ENCODE data around the gene SPEG.
"Not testable (repeated sequence)": the region's sequence is repeated elsewhere in the genome, so short reads cannot be mapped to it uniquely, and the experiment has no call there.

SPEG gene

DNA sequence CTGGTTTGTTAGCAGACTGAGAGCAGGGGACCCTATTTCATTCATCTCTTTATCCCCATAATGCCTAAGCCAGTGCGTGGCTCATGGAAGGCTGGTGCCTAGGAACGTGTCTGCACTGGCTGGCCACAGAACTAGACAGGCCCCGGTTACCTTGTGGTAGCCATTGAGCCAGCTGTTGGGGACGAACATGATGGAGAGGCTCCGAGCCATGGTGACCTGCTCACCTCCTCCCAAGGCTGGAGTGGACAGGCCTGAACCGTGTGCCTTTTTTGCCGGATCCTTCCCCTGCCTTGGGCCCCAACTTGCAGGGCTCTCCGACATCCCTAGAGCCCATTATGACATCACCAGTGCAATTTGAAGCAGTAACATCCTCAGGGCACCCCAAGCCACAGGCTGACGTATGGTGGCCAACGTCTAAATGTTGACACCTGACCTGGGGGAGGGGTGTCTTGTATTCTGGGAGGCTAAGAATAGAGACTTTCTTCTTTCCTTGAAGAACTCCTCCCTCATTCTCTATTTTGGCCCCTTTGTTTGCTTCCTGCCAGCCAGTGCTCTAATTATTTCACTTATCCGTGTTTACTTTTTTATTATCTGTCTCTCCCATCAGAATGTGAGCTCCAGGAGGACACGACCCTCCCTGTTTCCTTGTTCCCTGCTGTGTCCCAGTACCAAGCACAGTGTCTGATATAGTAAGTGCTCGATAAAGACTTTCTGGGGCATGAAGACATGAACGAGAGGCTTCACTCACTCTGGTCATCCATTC is 34.7 kb upstream of the SPEG start:
- Mint-ChIP-seq H3K27me3 (ENCODE audit: low read depth) (peaks cover 4% of the 10 kb centered on the region), H3K36me3 (ENCODE audit: low read depth) (no peaks in the 10 kb centered on the region), H3K4me3 (no peak overlapping the region), H3K9me3 (no peaks in the 10 kb centered on the region), H3K27ac (no peak overlapping the region), H3K4me1 (ENCODE audit: low read depth) (peaks cover 2% of the 10 kb centered on the region)

DNA sequence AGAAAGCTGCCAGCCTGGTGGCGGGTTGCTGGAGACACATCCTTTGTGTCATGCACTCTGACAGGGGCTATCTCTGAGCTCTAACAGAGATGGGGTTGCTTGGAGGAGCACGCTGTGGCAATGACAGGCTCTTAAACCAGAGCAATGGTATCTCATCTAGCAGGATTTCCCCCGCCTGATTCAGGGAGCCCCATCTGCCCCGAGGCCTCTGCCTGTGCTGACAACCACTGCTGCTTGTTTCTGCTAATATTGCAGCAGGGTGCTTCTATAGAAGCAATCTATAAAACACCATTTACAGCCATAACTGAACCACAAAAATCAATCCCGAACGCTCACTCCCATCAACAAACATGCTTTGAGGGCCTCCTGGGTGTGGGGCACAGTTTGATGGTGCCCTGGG is 34.1 kb upstream of the SPEG start:
- Mint-ChIP-seq H3K27me3 (ENCODE audit: low read depth) (peaks cover 4% of the 10 kb centered on the region), H3K4me3 (no peak overlapping the region), H3K36me3 (ENCODE audit: low read depth) (no peaks in the 10 kb centered on the region), H3K9me3 (no peaks in the 10 kb centered on the region), H3K27ac (no peak overlapping the region), H3K4me1 (ENCODE audit: low read depth) (peaks cover 2% of the 10 kb centered on the region)

DNA sequence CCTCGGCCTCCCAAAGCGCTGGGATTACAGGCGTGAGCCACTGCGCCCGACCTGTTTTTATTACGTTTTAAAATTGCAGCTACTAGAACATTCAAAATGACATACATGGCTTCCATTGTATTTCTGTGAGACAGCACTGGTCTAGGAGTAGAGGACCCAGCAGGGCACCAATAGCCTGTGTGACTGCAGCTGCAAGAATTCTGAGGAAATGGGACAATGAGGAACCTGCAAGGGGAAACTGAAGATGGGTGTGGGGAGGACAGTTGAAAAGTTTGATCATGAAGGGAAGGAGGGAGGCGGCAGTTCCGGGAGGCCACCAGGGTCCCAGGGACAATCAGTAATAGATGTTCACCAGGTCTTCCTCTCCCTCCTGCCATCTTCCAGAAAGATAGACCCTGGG is 33.0 kb upstream of the SPEG start:
- Mint-ChIP-seq H3K4me1 (ENCODE audit: low read depth) (peaks cover 2% of the 10 kb centered on the region), H3K36me3 (ENCODE audit: low read depth) (no peaks in the 10 kb centered on the region), H3K9me3 (no peaks in the 10 kb centered on the region), H3K27ac (no peak overlapping the region), H3K27me3 (ENCODE audit: low read depth) (peaks cover 5% of the 10 kb centered on the region), H3K4me3 (no peak overlapping the region)

DNA sequence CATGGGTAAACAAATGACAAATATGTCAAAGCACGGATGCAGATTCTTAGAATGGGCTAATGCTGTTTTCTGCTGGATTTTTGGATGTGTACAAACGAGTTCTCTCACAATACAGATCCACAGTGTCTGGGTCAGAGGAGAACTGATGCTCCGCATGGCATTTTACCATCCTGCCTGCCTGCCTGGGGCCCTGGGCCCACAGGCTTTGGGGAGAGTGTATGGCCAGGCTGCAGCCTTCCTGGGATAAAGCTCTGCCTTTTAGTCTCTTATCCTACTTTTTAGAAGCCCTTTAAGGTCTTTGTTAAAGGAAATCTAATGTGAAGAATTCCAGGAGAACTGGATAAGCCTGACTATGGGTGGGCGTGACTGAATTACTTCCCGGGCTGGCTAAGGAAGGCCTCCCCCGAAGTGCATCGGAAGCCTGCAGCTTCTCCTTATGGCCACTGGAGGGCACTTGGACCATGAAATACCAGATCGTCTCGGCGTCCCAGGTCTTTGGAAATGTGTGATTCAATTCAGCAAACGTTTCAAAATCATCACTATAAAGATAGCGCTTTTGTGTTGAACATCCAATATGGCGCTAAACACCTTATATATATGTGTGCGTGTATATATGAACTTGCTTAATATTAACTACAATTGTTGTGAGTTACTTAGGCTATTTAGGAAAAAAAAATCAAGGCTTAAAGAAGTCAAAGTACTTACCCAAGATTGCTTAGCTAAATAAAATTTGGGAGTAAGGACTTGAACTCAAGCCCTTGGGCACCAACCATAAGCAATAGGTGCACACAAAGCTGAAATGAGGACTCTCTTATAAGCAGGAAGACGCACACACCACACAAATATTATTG is 31.8 kb upstream of the SPEG start:
- Mint-ChIP-seq H3K4me1 (ENCODE audit: low read depth) (no peaks in the 10 kb centered on the region), H3K27ac (no peak overlapping the region), H3K36me3 (ENCODE audit: low read depth) (no peaks in the 10 kb centered on the region)

DNA sequence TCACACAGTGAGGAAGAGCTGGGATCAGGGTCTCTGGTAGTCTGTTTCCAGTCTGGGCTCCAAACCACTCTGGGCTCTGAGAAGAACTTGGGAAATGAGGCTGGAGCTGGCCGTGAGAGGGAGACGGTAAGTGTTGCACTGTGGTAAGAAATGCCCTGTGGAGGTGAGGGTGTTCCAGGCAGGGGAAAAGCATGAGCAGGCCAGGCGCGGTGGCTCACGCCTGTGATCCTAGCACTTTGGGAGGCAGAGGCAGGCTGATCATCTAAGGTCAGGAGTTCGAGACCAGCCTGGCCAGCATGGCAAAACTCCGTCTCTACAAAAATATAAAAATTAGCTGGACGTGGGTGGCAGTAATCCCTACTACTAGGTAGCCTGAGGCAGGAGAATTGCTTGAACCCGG is 30.8 kb upstream of the SPEG start:
- no peaks in the 10 kb centered on the region for H3K4me1 Mint-ChIP-seq (ENCODE audit: low read depth)
- no peaks in the 10 kb centered on the region for H3K9me3 Mint-ChIP-seq
- H3K27ac Mint-ChIP-seq: no peak overlapping the region
- H3K27me3 Mint-ChIP-seq (ENCODE audit: low read depth): peaks cover 10% of the 10 kb centered on the region
- H3K36me3 Mint-ChIP-seq (ENCODE audit: low read depth): no peaks in the 10 kb centered on the region
- H3K4me3 Mint-ChIP-seq: no peak overlapping the region

More for the DNA sequence above, 31.8 kb upstream of the SPEG start:
- Mint-ChIP-seq H3K9me3 (no peaks in the 10 kb centered on the region), H3K4me3 (no peak overlapping the region), H3K27me3 (ENCODE audit: low read depth) (peaks cover 10% of the 10 kb centered on the region)

DNA sequence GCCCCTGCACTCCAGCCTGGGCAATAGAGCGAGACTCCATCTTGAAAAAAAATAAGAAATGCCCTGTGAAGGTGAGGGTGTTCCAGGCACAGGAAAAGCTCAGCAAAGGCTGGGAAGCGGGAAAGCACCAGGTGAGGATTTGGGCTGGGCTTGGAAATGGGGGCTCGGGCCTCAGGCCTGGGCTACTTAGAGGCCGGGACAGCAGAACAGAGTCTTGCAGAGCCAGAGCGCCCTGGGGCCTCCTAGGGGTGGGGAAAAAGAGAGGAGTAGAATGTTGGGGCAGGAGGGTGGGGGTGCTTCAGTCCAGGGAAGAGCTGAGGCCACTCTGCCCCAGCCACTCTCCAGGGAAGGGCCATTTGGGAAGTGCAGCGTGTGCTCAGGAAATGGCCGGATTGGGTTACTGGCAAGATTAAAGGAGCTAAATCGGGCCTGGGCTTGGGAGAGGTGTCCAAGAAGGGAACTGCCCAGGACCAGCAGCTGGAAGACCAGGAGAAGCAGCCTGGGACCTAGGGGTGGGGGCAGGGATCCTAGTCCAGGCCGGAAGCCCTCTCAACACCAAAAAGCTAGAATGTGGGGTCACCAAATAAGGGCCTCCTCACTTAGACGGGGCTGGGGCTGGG is 30.2 kb upstream of the SPEG start:
- no peaks in the 10 kb centered on the region for H3K9me3 Mint-ChIP-seq
- H3K27ac Mint-ChIP-seq: no peak overlapping the region
- no peaks in the 10 kb centered on the region for H3K36me3 Mint-ChIP-seq (ENCODE audit: low read depth)
- H3K27me3 Mint-ChIP-seq (ENCODE audit: low read depth): peaks cover 10% of the 10 kb centered on the region
- no peaks in the 10 kb centered on the region for H3K4me1 Mint-ChIP-seq (ENCODE audit: low read depth)
- H3K4me3 Mint-ChIP-seq: no peak overlapping the region

DNA sequence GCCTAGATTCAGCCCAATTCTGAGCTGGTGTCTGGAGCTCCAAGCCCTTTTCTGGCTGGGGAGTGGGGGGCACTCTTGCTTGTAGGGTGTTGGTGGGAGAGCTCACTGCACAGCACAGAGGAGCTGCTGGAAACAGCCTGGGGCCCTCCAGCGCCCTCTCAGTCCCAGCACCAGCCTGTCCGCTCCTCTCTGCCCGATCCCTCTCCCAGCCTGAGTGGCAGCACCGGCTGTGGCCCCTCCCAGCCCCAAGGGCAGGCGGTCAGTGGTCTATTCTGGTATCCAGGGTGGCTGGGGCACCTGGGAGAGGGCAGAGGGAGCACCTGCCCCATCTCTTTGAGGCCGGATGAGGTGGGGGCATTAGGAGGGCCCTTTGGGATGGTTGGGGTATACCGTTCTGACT is 29.7 kb upstream of the SPEG start:
- H3K27me3 Mint-ChIP-seq (ENCODE audit: low read depth): peaks cover 10% of the 10 kb centered on the region
- H3K4me1 Mint-ChIP-seq (ENCODE audit: low read depth): no peaks in the 10 kb centered on the region
- no peaks in the 10 kb centered on the region for H3K36me3 Mint-ChIP-seq (ENCODE audit: low read depth)
- no peaks in the 10 kb centered on the region for H3K9me3 Mint-ChIP-seq
- no peak overlapping the region for H3K4me3 Mint-ChIP-seq
- H3K27ac Mint-ChIP-seq: no peak overlapping the region

DNA sequence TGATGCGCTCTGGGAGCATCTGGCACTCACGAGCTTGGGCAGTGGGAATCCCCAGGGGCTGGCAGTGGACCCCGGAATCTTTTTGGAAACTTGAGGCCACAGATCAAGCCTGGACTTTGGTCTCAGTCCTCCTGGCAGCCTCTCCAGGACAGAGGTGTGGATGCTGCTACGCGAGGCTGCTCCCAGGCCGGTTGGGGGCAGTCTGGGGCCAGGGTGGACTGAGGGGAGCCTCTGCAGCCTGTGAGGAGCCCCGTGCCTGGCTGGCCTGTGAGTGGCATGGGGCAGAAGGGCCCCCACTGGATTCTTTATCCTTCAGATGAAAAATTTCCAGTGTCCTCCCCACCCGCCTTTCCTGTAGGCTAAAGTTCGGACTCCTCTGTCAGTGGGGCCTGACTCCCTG is 29.2 kb upstream of the SPEG start:
- Mint-ChIP-seq H3K27ac (no peak overlapping the region), H3K36me3 (ENCODE audit: low read depth) (no peaks in the 10 kb centered on the region), H3K4me1 (ENCODE audit: low read depth) (no peaks in the 10 kb centered on the region), H3K9me3 (no peaks in the 10 kb centered on the region), H3K4me3 (no peak overlapping the region), H3K27me3 (ENCODE audit: low read depth) (peaks cover 10% of the 10 kb centered on the region)

DNA sequence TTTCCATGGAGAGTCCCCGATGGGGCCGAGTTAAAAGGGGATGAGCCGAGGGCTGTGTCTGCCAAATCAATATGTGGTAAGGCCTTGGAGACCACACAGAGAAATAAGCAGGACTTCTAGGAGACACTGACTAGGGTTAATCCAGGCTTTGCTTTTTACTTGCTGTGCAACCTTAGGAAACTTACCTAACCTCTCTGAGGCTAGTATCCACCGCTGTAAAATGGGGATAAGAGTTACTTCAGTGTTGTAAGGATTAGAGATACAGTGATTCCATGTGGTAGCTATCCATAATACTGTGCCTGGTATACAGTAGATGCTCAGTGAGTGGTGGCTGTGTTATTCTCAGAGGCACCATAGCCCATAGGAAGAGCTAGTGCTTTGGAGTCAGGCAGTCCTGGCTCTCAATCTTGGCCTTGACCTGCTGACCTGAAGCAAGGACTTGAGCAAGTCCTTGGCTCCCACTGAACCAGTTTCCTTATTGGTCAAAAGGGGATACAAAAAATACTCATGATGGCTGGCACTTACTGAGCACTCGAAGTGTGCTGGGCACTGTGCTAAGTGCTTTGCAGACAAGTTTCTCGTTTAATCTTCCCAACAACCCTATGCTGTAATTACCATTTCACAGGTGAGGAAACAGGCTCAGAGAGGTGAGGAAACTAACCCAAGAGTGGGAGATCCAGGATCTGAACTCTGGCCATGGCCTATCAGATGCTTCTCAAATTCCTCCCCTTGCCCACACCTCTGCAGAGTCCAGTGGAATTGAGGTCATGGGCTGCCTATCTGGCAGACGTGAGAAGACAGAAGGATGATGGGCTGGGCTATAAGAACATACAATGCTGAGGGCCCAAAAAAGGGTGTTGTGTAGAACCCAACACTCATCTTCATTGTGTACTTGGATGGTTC is 28.4 kb upstream of the SPEG start:
- Mint-ChIP-seq H3K9me3 (no peaks in the 10 kb centered on the region), H3K4me1 (ENCODE audit: low read depth) (no peaks in the 10 kb centered on the region), H3K27ac (no peak overlapping the region), H3K36me3 (ENCODE audit: low read depth) (no peaks in the 10 kb centered on the region), H3K4me3 (no peak overlapping the region), H3K27me3 (ENCODE audit: low read depth) (peaks cover 10% of the 10 kb centered on the region)

DNA sequence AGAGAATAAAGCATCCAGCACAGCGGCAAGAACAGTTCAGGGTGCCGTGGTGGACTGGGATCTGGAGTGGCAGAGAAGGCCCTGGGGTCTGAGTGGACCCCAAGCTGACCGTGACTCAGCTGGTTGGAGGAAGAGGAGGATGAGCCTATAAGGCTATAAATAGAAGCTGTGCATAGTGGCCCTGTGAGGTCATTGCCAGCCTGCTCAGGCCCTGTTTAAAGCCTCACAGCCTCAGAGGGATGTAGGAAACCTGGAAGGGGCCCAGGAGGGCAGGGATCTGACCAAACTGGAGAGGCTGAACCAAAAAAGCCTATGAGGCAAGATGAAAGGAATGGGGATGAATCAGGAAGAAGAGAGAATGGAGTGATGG is 27.8 kb upstream of the SPEG start:
- Mint-ChIP-seq H3K4me3 (no peak overlapping the region), H3K4me1 (ENCODE audit: low read depth) (no peaks in the 10 kb centered on the region), H3K27me3 (ENCODE audit: low read depth) (peaks cover 10% of the 10 kb centered on the region), H3K27ac (no peak overlapping the region), H3K9me3 (no peaks in the 10 kb centered on the region), H3K36me3 (ENCODE audit: low read depth) (no peaks in the 10 kb centered on the region)

DNA sequence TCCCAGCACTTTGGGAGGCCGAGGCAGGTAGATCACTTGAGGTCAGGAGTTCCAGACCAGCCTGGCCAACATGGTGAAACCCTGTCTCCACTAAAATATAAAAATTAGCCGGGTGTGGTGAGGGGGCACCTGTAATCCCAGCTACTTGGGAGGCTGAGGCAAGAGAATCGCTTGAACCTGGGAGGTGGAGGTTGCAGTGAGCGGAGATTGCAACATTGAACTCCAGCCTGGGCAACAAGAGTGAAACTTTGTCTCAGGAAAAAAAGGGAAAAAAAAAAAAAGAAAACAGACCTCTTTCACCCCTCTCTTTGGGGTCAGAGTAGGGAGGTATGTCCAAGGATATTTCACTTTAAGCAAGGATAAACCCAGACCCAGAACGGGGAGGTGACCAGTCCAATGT is 27.3 kb upstream of the SPEG start:
- not testable (repeated sequence) for H3K36me3 Mint-ChIP-seq (ENCODE audit: low read depth); H3K27ac Mint-ChIP-seq; H3K4me1 Mint-ChIP-seq (ENCODE audit: low read depth); H3K9me3 Mint-ChIP-seq; H3K4me3 Mint-ChIP-seq
- H3K27me3 Mint-ChIP-seq (ENCODE audit: low read depth): peaks cover 12% of the 10 kb centered on the region

DNA sequence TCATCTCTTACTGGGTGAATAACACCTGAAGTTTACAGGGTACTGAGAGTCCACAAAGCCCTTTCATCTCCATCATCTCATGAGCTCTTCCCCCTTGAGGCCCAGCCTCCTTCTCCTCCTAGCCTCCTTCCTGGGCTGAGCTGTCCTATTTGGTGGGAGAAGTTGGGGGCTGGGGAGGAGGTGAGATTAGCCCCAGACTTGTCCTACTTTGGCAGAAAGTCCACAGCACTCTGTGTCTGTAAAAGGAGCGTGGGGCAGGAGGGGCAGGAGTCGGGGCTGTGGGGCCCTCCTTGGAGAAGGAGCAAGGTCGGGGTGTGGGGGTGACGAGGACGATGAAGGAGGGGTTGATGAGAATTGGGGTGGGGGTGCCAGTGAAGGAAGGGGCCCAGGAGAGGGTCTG is 26.4 kb upstream of the SPEG start:
- Mint-ChIP-seq H3K27me3 (ENCODE audit: low read depth) (peaks cover 13% of the 10 kb centered on the region), H3K27ac (no peak overlapping the region)

DNA sequence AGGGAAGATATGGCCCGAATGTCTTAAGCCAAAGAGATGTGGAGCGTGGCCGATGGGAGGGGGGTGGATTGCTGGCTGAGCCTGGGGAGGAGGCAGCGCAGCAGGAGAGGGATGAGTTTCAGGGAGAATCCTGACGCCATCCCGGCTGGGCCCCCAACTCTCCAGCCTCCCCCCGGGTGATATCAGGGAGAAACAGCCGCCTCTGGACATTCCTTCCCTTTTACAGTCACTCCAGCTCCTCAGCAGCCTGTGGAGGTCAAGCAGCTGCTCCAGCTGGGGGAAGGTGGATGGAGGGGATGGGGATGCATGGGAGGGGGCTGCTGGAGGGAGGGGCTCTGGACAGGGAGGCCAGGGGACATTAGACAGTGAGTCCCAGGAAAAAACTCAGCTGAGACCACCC is 26.0 kb upstream of the SPEG start:
- no peaks in the 10 kb centered on the region for H3K4me1 Mint-ChIP-seq (ENCODE audit: low read depth)

More for the DNA sequence above, 26.4 kb upstream of the SPEG start:
- no peaks in the 10 kb centered on the region for H3K9me3 Mint-ChIP-seq
- no peaks in the 10 kb centered on the region for H3K4me1 Mint-ChIP-seq (ENCODE audit: low read depth)
- H3K36me3 Mint-ChIP-seq (ENCODE audit: low read depth): no peaks in the 10 kb centered on the region
- no peak overlapping the region for H3K4me3 Mint-ChIP-seq

DNA sequence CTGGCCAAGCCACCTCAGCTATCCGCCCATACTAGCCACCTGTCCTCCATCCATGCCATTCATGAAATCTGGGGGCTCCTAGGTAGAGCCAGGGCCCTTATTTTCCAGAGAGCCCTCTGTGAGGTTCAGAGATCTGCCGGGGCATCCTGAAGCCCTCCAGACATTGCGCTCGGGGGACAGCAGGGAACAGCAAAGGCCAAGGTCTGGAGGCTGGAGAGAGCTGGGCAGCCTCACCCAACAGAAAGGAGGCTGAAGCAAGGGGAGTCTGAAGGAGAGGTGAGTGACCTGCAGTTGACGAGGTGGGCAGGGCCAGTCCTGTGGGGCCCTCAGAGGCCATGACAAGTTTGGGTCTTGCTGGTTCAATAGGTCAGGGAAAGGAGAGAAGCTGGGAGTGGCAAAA is 25.0 kb upstream of the SPEG start:
- Mint-ChIP-seq H3K4me3 (no peak overlapping the region), H3K9me3 (no peaks in the 10 kb centered on the region), H3K27me3 (ENCODE audit: low read depth) (peaks cover 16% of the 10 kb centered on the region), H3K27ac (no peak overlapping the region), H3K4me1 (ENCODE audit: low read depth) (no peaks in the 10 kb centered on the region), H3K36me3 (ENCODE audit: low read depth) (no peaks in the 10 kb centered on the region)

More for the DNA sequence above, 26.0 kb upstream of the SPEG start:
- Mint-ChIP-seq H3K9me3 (no peaks in the 10 kb centered on the region), H3K4me3 (no peak overlapping the region), H3K36me3 (ENCODE audit: low read depth) (no peaks in the 10 kb centered on the region), H3K27ac (no peak overlapping the region), H3K27me3 (ENCODE audit: low read depth) (peaks cover 14% of the 10 kb centered on the region)

Measured in T-helper 1 cell treated with Interleukin-12 subunit alpha and Interleukin-12 subunit beta and Interleukin-4 antibody, amounts not matched to agents 30 μg/mL and 1 μg/mL, for 36 hours (primary cell).